ENCODE results near the gene CA5A. TPM values are rescaled to one million over a fixed set of nuclear protein-coding genes. Genes with fewer than 3 reads are reported as not detected.
A peak's percentile ranks its signal among the peaks of the same experiment; 100 is the strongest.

The CA5A gene
- total and polyA plus RNA-seq, 2 of the 13 experiments (the other 11 are each of a cell fraction or from before 2014, with no cell fraction given): 66.8 to 106 TPM

- TF ChIP-seq REST (IDR thresholded peaks at IDR 0.05; ENCODE audit: borderline replicate concordance in 1 of 2, low read depth in 1 of 2, low read length in 2 of 2) (no peak), CBX5 (CRISPR knock-in tag; IDR thresholded peaks at IDR 0.05; ENCODE audit: borderline replicate concordance) (peak; percentile 86; the same call in 1 of the 2 replicates), ZBTB7A (CRISPR knock-in tag; IDR thresholded peaks at IDR 0.05) (peak; percentile 80), ZNF337 (CRISPR knock-in tag; IDR thresholded peaks at IDR 0.05; ENCODE audit: borderline replicate concordance, low read depth) (no peak), FOXJ3 (CRISPR knock-in tag; IDR thresholded peaks at IDR 0.05; ENCODE audit: borderline replicate concordance) (peak; percentile 48; the same call in 1 of the 2 replicates), ZNF292 (CRISPR knock-in tag; IDR thresholded peaks at IDR 0.05; ENCODE audit: borderline replicate concordance, low read depth) (peak; percentile 92), CSRNP1 (CRISPR knock-in tag; IDR thresholded peaks at IDR 0.05) (peak; percentile 77; the same call in 1 of the 2 replicates), SNAPC5 (CRISPR knock-in tag; IDR thresholded peaks at IDR 0.05; ENCODE audit: borderline replicate concordance) (no peak), YY1 (IDR thresholded peaks at IDR 0.05; ENCODE audit: insufficient read depth, insufficient replicate concordance, low read depth, low read length) (peak; percentile 37), HOXA7 (CRISPR knock-in tag; IDR thresholded peaks at IDR 0.05) (no peak), ZNF597 (CRISPR knock-in tag; IDR thresholded peaks at IDR 0.05) (no peak), ZNF713 (CRISPR knock-in tag; IDR thresholded peaks at IDR 0.05) (no peak), POGK (CRISPR knock-in tag; conservative IDR thresholded peaks at IDR 0.05) (peak; percentile 86), MBNL3 (CRISPR knock-in tag; conservative IDR thresholded peaks at IDR 0.05) (no peak), MED1 (CRISPR knock-in tag; IDR thresholded peaks at IDR 0.05) (peak; percentile 96), GZF1 (CRISPR knock-in tag; IDR thresholded peaks at IDR 0.05) (0 out of 2 replicates have a peak, but pooled peaks have one; percentile 64), TRAFD1 (CRISPR knock-in tag; IDR thresholded peaks at IDR 0.05; ENCODE audit: borderline replicate concordance) (peak; percentile 91; the same call in 1 of the 2 replicates)
These were observed 82.8 kb downstream of the CA5A start (continued) for GRCh38 chr16:87853411-87854052.
